HG02571 (cell line): ENCODE data around the gene RPL23.

Experiments used
- ATAC-seq: cut with Tn5 transposase; IDR thresholded peaks from one replicate; pipeline ENCODE4 v1.9.1; 2021; ENCODE audit warnings: mild to moderate bottlenecking, moderate library complexity; ENCODE audit not compliant: unreplicated experiment

The RPL23 gene

DNA sequence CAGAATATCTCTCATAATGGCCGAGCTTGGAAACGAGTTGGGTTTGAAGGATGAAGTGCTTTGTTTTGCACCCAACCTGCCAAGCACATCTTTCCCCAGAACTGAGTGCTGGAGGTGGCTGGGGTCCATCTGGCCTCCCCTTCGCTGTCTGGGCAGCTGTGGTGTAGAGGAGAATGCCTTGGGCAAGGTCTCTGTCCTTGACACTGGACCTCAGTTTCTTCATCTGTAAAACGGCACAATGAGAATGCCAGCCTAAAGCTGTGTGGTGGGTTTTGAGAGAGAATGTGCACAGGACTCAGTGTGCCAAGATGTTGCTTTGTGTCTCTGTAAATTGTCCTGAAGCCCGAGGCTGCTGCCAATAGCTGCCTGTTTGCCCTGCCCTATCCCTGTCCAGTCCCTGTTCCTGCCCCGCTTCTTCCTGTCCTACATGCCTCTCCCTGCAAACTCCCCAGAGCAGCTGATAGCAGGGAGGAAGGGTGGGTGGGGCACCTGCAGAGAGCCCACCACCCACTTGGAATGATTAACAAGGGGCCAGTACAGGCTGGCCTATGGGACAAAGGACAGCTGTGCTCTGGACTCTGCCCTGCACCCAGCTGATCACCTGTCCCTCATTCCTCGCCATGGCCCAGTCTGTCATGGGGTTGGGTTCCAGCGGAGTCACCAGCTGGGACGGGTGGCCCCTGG lies 31.7 kb upstream of the RPL23 start:
- no peak for ATAC-seq

DNA sequence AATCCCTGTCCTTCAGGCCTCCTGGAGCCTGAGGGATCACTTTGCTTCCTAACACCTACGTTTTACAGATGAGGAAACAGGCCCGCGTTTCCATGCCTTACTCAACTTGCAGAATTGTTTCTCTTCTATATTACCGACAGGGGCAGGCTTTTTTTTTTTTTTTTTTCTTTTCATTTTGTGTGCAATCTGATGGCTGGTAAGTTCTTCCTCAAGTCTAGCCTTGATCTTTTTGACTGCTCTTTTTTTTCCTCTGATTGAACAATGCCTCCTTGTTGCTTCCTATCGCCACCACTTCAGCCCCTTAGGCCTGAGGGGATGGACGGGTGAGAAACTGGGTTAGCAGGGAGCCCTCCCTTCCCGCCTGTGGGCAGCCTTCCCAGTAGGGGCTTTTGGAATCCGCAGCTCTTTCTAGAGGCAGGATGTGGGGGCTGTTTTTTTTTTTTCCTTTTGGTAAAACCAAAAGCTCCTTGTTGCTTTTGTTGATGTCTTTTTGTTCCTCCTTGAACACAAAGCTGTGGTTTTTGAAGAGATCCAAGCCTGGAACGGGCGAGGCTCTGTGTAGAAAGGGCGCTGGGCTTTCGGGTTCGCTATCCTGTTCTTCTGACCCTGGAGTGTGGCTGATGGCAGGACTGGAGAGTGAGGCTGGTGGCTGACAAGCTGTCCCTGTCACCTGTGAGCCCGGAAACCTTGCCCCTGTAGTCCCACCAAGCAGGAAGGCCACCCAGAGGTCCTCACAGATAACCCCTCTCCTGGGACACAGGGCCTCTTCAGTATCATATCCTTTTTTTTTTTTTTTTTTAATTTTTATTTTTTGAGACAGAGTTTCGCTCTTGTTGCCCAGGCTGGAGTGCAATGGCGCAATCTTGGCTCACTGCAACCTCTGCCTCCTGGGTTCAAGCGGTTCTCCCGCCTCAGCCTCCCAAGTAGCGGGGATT lies 30.3 kb upstream of the RPL23 start:
- no peak for ATAC-seq

DNA sequence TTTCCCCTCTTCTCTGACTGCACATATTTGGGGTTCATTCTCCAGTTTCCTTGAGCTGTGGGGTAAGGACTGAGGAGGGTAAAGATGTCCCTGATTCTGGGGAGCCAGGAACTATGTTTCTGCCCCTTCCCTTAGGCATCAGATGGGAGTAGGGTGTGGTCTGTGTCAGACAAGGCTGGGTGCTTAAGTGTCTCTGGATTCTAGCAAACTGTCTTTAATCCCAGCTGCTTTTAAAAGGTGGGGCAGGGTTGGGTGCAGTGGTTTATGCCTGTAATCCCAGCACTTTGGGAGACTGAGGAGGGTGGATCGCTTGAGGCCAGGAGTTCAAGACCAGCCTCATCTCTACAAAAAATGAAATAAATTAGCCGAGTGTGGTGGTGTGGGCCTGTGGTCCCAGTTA lies 29.3 kb upstream of the RPL23 start:
- ATAC-seq = no peak

DNA sequence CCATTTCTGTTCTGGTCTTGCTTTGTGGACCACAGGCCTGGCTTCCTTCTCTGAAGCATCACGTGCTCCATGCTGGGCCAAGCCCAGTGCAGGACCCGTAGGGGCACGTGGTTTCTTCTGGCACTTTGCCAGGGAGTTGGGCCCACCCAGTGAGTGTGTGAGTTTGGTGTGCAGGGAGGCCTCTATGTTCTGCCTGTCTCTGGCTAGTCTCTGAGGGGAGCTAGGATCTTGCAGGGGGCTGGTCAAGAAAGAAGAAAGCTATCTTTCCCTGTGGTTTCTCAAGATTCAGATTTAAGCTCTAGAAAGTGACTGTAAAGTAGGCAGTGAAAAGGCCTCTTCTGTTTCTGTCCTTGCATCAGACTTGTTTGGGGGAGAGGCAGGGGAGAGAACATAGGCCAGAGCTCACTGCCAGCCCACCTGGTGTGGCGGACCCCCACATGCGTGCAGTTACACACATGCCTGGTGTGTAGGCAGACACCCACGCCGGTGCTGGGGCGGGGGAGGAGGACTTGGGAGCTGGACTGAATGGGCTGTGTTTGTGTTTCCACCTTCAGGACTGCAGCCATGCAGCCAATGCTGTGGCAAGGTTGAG lies 28.2 kb upstream of the RPL23 start:
- ATAC-seq = no peak

DNA sequence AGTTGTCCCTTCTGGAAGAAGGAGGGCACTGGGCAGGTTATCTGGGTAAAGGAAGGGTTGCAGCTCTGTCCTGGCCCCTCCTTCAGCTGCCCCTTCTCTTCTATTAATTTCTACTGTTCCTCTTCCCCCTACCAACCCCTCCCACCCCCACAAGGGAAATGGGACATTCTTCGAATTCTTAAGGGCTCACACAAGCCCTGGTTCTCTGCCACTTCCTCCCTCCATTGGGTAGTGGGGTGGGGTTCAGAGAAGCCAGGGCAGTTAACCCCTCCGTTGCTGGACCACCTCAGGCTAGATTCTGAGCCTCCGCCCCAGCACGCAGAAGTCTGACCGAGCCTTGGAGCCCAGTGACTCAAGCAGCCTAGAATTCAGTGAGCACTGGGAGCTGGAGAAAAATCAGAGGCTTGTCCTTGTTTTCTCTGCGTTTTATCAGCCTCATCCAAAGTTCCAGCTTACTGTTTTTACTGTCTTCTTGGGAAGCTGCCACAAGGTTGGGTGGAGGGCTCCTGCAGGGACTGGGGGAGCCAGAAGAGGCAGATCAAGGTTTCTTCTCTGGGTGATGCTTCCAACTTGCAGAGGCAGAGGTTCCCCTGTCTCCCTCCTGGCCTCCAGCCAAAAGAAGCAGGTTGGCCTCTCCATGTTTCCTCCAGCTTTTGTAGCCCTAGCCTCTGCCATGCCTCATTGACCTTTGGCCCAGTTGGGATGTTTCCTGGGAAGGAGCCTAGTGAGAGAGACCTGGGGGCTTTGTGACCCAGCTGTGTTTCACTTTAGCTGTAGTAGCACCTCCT lies 26.6 kb upstream of the RPL23 start:
- ATAC-seq = no peak

DNA sequence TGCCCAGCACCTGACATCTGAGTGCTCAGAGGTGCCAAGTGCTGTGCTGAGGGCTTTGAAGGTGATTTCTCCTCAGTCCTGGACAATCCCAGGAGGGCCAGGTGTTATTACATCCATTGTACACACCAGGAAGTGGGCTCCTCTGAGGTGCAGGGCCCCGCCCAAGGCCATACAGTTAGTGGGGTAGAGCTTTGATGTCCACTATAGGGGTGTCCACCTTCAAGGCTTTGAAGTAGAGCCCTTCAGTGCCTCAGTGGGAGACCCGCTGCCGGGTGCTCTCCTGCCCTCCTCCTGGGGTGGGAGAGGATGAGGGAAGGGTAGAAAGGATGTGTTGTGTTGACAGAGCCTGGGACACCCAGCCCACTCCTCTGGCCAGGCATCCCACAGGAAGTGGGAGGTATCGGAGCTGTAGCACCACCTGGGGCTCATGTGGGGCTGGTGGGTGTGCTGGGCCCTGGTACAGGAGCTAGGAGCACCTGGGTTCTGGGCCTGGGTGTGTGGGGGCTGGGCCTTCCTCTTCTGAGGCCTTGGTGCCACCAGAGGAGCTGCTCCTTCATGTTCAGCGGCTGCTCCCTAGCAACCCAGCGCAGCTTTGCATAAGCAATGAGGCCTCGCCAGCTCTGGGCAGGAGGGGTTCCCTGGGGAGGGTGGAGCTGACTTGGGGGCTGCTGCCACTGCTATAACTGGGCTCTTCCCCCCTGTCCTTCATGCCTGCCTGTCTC lies 23.8 kb upstream of the RPL23 start:
- no peak for ATAC-seq

DNA sequence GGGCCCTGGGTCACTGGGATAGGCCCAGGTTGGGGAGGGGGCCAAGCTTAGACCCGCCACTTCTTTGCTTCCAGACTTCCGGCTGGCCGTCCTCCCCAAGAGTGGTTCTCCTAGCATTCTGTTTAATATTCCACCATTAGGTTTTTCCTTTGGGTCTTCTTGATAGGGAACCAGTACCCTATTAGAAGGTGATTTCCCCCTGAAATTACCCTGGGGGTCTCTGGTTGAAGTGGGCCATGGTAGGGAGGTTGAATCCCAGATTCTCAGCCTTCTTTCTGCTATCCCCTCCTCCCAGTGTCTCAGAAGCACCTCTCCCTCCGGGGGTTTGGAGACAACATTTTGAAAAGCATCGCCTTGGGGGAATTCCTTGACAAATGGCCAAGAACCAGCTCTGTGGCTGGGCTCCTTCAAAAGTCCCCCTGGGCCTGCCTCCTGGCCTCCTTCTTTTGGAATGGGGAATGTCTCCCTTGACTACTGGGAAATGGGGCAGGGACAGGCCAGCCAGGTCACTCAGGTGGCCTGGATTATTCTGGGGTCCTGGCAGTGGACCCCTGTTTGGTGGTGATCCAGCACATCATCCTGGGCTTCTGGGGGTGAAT lies 22.1 kb upstream of the RPL23 start:
- no peak for ATAC-seq

DNA sequence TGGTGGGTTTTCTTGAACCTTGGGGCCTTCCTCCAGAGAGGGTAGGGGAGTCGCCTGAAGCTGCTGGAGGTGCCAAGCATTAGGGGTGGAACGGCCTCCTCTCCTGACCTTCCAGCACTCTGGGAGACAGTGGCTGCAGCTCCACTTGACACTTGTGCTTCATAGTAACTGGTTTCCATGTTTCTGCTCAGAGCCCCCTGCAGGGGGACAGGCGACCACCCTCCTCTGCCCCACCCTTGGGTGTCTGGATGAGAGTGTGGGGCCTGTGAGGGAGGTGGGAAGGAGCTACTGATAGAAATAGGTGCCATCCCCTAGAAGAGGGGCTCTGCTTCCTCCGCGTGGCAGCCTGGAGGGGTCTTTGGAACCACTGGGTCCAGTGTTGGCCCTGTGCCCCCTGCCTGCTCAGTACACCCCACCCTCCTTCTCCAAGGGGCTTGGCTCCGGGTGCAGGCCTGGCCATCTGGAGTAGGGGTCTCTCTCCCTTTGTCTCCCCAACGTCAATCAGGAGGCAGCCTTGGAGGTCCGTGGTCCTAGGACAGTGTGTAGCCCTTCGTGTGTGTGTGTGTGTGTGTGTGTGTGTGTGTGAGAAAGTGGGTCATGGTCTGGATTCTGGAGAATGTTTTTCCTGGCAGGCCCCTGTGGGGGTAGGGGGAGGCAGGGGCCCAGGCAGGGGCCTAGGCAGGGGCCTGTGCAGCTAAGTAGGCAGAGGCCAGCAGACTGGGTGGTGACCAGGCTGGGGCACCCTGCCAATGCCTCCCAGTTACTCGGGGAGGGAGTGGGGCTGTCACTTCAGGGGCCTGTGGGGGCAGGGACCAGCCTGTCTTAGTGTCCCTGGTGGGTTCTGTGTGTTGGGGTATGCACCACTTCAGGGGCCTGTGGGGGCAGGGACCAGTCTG lies 21.2 kb upstream of the RPL23 start:
- ATAC-seq = no peak

DNA sequence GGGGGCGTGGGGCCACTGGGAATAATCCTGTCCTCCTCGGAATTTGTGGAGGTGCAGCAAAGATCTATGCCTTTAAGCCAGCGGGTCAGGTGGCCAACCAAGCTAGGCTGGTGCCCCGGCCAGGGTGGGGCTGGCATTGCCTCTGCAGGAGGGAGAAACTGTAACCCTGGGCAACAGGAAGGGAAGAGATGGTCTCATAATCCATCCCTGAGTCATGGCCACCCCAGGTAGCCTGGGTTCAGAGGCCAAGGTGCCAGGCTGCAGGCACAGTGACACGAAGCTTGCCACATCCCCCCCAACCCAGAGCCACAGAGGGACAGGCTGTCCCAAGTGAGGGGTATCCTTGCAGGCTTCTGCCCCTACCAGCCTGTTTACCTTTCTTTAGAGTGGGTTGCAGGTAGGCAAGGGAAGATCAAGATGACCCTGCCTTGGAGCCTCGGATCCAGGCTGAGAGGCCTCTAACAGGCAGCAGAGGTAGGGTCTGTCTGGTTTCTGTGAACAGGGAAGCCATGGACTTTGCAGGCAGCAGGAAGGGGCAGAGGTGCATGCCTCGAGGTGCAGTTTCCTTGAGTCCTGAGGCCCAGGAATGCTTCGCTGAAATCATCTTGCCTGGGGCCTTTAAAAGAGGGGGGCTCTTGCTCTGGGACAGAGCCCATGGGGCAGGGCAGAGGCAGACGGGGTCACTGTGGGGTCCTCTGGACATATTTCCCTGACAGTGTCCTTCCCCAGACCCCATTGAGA lies 20.3 kb upstream of the RPL23 start:
- no peak for ATAC-seq

DNA sequence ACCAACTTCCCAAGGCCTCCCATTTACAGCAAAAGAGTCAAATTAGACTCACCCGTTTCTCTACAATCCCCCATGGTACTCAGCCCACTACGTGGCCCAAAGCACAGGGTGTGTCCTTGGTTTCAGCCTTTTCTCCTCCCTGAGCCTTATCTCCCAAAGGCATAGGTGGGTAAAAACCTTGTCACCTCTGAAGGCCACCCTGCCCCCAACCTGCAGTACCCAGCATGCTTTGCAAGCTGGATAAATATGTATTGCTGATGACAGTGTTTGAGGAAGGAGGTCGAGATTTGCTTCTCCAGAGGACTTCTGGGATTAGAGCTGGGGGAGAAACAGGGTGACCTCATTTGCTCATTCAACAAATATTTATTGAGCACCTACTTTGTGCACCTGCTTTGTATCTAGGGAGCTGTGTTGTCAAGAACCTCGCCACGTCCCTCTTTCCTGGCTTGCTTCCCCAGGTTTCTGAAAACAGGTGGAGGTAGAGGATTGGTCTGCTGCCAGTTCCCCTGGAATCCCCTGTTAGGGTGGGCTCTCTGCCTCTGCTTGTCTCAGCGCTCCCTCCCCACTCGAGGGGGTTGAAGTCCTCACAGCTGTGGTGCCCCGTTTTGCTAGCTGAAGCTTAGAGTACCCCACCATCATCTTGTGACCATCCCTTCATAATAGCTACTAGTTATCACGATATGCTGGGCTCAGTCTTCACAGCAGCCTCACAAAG lies 19.3 kb upstream of the RPL23 start:
- ATAC-seq = no peak

DNA sequence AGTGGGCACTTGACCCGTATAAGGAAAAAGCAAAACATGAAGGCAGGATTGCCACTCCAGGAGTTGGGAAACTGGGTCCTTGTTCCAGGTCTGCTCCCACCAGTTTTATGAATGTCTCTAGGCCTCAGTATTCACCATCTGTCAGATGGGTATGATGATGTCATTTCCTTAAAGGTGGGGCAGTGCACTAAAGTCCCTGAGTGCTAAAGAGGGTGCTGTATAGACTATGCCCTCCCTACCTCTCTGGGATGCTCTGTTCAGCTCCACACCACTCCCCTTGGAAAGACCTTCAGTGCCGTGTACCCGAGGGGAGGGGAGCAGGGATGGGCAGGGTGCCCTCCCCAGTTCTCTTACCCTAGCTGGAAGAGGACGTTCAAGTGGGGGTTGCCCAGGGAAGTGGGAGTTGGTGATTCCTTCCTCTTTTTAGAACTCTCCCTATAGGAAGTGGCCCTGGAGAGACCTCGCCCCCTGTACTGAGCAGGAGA lies 18.5 kb upstream of the RPL23 start:
- ATAC-seq = no peak

DNA sequence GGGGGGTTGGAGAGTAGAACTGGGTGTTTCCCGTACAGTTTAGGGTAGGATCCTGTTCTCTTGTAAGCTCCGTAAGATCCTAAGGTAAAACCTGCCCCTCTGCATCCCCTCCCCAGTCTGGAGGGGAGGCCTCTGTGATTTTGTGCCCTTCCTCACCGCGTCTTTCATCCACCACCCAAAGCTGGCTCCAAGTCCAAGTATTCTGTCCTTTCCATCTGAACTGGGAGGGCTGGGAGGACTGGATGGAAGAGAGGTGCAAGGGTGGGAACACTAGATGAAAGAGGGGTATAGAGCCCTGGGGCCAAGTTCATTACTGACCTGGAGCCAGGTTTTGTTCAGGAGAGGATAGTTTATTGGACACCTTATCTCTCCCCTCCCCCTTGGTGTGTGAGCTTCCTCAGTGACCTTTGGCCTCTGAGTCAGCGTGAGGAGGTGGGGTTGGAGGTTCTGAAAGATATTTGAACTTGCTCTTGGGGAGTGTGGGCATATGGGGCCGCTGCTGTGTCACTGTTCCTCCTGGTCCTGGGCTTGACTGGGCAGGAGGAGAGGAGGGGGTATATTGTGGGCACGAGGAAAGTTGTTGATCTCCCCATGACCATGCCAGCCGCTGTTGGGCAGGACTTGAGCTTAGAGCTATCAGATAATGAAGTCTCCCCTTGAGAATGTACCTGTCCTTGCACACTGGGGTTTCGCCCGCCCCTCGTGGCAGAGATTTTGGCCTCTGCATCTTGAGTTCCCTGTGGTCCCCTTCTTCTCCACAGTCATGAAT lies 17.9 kb upstream of the RPL23 start:
- no peak for ATAC-seq

DNA sequence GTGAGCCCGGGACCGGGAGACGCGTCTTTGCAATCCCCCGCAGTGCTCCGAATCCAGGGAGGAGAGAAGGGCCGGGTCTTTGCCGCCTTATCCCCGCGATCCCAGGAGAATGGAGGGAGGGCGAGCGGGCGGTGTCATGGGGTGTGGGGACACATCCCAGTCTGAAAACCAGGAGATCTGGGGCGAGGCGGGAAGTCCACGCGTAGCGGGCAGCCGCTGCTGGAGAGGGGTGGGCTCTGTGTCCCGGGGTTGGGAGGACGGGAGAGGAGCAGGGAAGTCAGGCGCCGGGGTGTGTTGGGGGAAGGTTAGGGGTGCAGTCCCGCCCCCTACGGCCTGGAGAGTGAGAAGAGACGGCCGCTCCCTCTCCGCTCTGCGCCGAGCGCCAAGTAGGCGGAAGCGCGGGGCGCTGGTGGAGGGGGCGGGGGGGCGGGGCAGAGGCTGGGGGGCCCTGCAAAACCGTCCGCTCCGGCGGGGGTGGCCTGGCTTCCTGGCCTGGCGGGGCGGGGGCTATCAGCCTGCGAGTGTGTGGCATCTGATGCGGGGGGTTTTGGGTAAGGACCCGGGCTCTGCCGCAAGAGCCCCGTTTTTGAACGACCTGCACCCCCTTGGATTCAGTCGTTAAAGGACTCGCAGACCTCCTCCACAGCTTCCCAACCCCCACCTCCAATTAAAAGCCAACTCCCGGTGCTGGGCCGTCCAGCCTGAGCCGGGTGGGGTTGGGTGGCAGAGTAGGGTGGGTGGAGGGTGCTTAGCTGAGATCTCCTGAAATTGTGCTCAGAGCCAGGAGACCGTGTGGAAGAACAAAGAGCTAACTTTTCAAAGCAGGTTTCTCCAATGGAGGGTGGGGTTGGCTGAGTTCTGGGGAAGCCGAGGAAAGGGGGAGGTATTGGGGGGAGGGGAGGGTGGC lies 17.0 kb upstream of the RPL23 start:
- ATAC-seq = no peak

DNA sequence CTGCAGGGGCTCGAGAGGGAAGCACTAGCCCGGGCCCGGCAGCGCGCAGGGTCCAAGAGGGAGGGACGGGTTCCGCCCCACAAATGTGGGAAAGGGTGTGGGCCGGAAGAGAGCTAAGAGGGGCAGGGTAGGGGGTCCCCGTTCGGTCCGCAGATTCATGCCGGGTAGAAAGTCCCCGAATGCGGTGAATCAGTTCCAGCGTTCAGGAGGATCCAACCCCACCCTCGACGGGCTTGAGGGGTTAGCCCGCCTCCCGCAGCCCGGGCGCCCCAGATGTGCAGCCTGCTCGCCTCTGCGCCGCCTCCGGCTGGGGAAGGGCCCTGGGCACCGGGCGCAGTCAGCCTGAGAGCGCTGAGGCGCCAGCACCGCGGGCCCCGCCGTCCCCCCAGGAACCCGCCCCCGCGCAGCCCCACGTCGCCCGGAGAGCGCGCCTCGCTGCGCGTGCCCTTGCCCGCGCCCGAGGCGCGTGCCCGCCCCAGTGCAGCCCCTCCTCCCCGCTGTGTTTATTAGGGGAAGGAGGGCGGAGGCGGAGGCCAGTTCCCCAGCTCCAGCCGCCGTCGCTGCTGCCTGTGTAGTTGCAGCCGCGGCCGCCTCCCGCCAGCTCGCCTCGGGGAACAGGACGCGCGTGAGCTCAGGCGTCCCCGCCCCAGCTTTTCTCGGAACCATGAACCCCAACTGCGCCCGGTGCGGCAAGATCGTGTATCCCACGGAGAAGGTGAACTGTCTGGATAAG lies 16.2 kb upstream of the RPL23 start, which contains the start of gene LASP1:
Gene LASP1 (plus strand): TSS at position 533 of the 733 bp plus-strand sequence. CDS start 132 bp downstream, at position 665.
- ATAC-seq = peak; percentile 39
